Measurements from ENCODE around the gene GUCY2D.

The GUCY2D gene

DNA sequence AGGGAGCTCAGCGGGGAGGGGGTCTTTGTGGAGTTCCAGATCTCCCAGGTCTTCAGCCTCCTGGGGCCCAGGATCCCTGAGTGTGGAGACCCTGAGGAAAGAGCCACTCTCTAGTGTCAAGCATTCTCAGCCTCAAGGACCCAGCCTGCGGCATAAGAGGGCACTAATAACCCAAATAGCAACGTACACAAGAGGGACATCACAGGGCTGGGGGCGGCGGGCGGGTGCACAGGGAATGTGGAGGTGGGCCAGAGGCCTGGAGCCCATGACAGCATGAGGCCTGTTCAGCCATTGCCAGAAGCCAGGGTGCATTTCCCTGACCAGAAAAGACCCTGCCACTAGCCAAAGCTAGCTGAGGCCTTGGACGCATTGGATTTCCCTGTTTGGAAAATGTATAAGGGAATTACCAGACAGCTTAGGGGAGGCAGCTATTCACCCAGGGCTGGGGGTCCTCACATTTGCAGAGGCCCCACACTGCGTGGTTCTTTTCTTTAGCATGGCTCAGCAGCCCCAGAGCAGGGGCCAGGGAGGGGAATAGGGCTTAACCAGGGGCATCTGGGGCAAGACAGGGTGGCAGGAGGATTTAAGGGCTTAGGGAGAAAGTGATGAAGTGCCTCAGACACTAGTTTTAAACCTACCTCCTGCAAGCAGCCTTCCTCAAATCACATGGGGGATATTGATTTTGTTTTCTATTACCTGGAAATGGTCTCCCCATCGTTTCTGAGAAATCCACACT, 22.9 kb downstream of the GUCY2D start:
- peaks cover 0 to 58% (median 8%) of the 10 kb centered on the region in 10 experiments; a peak in 11 of 20 replicates for H3K4me1 ChIP-seq
- H4K20me1 ChIP-seq: no peaks in the 10 kb centered on the region
- no peak for TF ChIP-seq Cebpa-rat (IDR thresholded peaks at IDR 0.05)
- H3K9ac ChIP-seq: no peak overlapping the region
- H3K27ac ChIP-seq: peak overlapping the region in 5 of 11 experiments; percentile 24 to 60 (median 36); a peak in 4 of 22 replicates
- H3K9me3 ChIP-seq (replicated peaks in 1 of 11): no peaks in the 10 kb centered on the region
- no peaks in the 10 kb centered on the region for H3K36me3 ChIP-seq
- H3K4me2 ChIP-seq: peak overlapping the region in 4 of 11 experiments; percentile 38 to 75 (median 54); a peak in 6 of 22 replicates
- no peaks in the 10 kb centered on the region for H3K27me3 ChIP-seq
- no peak overlapping the region for H3K4me3 ChIP-seq

GRCh38 chr17:8029121-8029520, 26.7 kb downstream of the GUCY2D start:
- Histone ChIP-seq H4K20me1 (no peaks in the 10 kb centered on the region), H3K9me3 (replicated peaks in 1 of 11) (no peaks in the 10 kb centered on the region), H3K4me2 (peak overlapping the region in 1 of 11 experiments; percentile 9; a peak in 1 of 22 replicates), H3K27ac (no peak overlapping the region), H3K9ac (no peak overlapping the region), H3K4me3 (no peak overlapping the region), H3K36me3 (no peaks in the 10 kb centered on the region), H3K27me3 (no peaks in the 10 kb centered on the region), H3K4me1 (peaks cover 0 to 24% (median 5%) of the 10 kb centered on the region in 10 experiments; a peak in 11 of 20 replicates)
- no peak for TF ChIP-seq Cebpa-rat (IDR thresholded peaks at IDR 0.05)

GRCh38 chr17:8031261-8031661, 28.8 kb downstream of the GUCY2D start:
- Histone ChIP-seq H3K9me3 (replicated peaks in 1 of 11) (no peaks in the 10 kb centered on the region), H3K27me3 (no peaks in the 10 kb centered on the region), H3K4me2 (no peak overlapping the region), H4K20me1 (no peaks in the 10 kb centered on the region), H3K4me3 (no peak overlapping the region), H3K27ac (no peak overlapping the region), H3K36me3 (no peaks in the 10 kb centered on the region), H3K9ac (no peak overlapping the region), H3K4me1 (peaks cover 0 to 10% (median 0%) of the 10 kb centered on the region in 10 experiments; a peak in 5 of 20 replicates)
- no peak for TF ChIP-seq Cebpa-rat (IDR thresholded peaks at IDR 0.05)

- Histone ChIP-seq H3K9ac (no peak overlapping the region), H4K20me1 (no peaks in the 10 kb centered on the region), H3K9me3 (replicated peaks in 1 of 11) (no peaks in the 10 kb centered on the region), H3K27me3 (no peaks in the 10 kb centered on the region), H3K4me1 (peaks cover 0 to 10% (median 0%) of the 10 kb centered on the region in 10 experiments; a peak in 5 of 20 replicates), H3K36me3 (no peaks in the 10 kb centered on the region), H3K27ac (no peak overlapping the region), H3K4me3 (no peak overlapping the region), H3K4me2 (no peak overlapping the region)
- no peak for TF ChIP-seq Cebpa-rat (IDR thresholded peaks at IDR 0.05)
Observed at GRCh38 chr17:8031950-8032349, 29.5 kb downstream of the GUCY2D start.

- Histone ChIP-seq H3K27me3 (no peaks in the 10 kb centered on the region), H3K27ac (no peak overlapping the region)
- no peak for TF ChIP-seq Cebpa-rat (IDR thresholded peaks at IDR 0.05)
Observed at GRCh38 chr17:8032442-8032841, 30.0 kb downstream of the GUCY2D start.

DNA sequence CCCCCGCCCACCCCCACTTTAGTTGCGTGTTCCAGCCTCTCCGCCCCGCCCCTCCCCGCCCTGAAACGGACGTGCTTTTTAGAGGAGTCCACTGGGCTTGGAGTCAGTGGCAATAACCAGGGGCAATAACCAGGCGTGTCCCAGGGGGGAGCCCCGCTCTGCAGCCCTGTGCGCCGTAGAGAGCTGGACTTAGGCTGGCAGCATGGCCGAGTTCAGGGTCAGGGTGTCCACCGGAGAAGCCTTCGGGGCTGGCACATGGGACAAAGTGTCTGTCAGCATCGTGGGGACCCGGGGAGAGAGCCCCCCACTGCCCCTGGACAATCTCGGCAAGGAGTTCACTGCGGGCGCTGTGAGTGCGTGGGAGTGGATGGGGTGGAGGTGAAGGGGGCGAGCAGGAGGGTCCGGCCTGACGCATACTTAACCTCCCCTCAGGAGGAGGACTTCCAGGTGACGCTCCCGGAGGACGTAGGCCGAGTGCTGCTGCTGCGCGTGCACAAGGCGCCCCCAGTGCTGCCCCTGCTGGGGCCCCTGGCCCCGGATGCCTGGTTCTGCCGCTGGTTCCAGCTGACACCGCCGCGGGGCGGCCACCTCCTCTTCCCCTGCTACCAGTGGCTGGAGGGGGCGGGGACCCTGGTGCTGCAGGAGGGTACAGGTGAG, 36.7 kb downstream of the GUCY2D start, which contains the start of gene ALOX15B:
ALOX15B (plus strand) TSS at position 106 of the 657 bp plus-strand sequence; CDS start at position 203, 97 bp downstream.
- Histone ChIP-seq H3K4me1 (peaks cover 0 to 51% (median 30%) of the 10 kb centered on the region in 10 experiments; a peak in 19 of 20 replicates), H3K9me3 (replicated peaks in 1 of 11) (0 out of 22 replicates have a peak, but pooled peaks cover 0 to 3% (median 0%) of the 10 kb centered on the region in 11 experiments), H3K4me2 (peak within 1 kb of the TSS in 7 of 11 experiments; percentile 5 to 21 (median 12); a peak in 7 of 22 replicates), H3K27me3 (no peaks in the 10 kb centered on the region), H3K9ac (no peak within 1 kb of the TSS), H3K27ac (no peak within 1 kb of the TSS), H3K4me3 (no peak within 1 kb of the TSS), H3K36me3 (no peaks in the 10 kb centered on the region), H4K20me1 (no peaks in the 10 kb centered on the region)
- no peak for TF ChIP-seq Cebpa-rat (IDR thresholded peaks at IDR 0.05)

More at GRCh38 chr17:8032442-8032841, 30.0 kb downstream of the GUCY2D start:
- H3K4me2 ChIP-seq: no peak overlapping the region
- H3K4me3 ChIP-seq: no peak overlapping the region
- H3K36me3 ChIP-seq: no peaks in the 10 kb centered on the region
- peaks cover 0 to 10% (median 0%) of the 10 kb centered on the region in 10 experiments; a peak in 6 of 20 replicates for H3K4me1 ChIP-seq
- no peaks in the 10 kb centered on the region for H4K20me1 ChIP-seq
- H3K9me3 ChIP-seq (replicated peaks in 1 of 11): 0 out of 22 replicates have a peak, but pooled peaks cover 0 to 2% (median 0%) of the 10 kb centered on the region in 11 experiments
- no peak overlapping the region for H3K9ac ChIP-seq

GRCh38 chr17:8039611-8040168, 37.3 kb downstream of the GUCY2D start:
- Histone ChIP-seq H3K9ac (no peak overlapping the region), H3K4me3 (no peak overlapping the region), H4K20me1 (no peaks in the 10 kb centered on the region), H3K4me1 (peaks cover 0 to 55% (median 32%) of the 10 kb centered on the region in 10 experiments; a peak in 19 of 20 replicates), H3K4me2 (peak overlapping the region in 3 of 11 experiments; percentile 54 to 74 (median 72); a peak in 3 of 22 replicates), H3K27me3 (no peaks in the 10 kb centered on the region), H3K36me3 (no peaks in the 10 kb centered on the region), H3K9me3 (replicated peaks in 1 of 11) (0 out of 22 replicates have a peak, but pooled peaks cover 0 to 3% (median 0%) of the 10 kb centered on the region in 11 experiments), H3K27ac (no peak overlapping the region)
- no peak for TF ChIP-seq Cebpa-rat (IDR thresholded peaks at IDR 0.05)

- Histone ChIP-seq H3K4me1 (peaks cover 0 to 55% (median 32%) of the 10 kb centered on the region in 10 experiments; a peak in 19 of 20 replicates), H3K4me2 (peak overlapping the region in 8 of 11 experiments; percentile 2 to 74 (median 54); a peak in 15 of 22 replicates), H4K20me1 (no peaks in the 10 kb centered on the region), H3K9me3 (replicated peaks in 1 of 11) (0 out of 22 replicates have a peak, but pooled peaks cover 0 to 3% (median 0%) of the 10 kb centered on the region in 11 experiments), H3K27ac (peak overlapping the region in 7 of 11 experiments; percentile 32 to 56 (median 48); a peak in 14 of 22 replicates), H3K36me3 (no peaks in the 10 kb centered on the region), H3K27me3 (peaks cover 0 to 4% (median under 1%) of the 10 kb centered on the region in 11 experiments; a peak in 7 of 22 replicates), H3K4me3 (no peak overlapping the region), H3K9ac (peak overlapping the region in 5 of 11 experiments; percentile 1 to 18 (median 11); a peak in 1 of 22 replicates)
- peak in 7 of 11 experiments; percentile 13 to 81 (median 51); a peak in 9 of 22 replicates for TF ChIP-seq Cebpa-rat (IDR thresholded peaks at IDR 0.05)
Observed at GRCh38 chr17:8041249-8041928, 39.0 kb downstream of the GUCY2D start.
